HEK293 (cell line): ENCODE measurements around the gene PAXX.

Experiments used
- CTCF ChIA-PET: fragments of 350-600 bp; formaldehyde crosslinking; extraction: SDS; loops from one replicate; lab custom pipeline; 2021; ENCODE audit warnings: antibody characterized with exemption; lab: Yijun Ruan, JAX
- POLR2A ChIA-PET: fragments of 300-600 bp; formaldehyde crosslinking; extraction: SDS; loops from one replicate; lab custom pipeline; 2020; ENCODE audit warnings: antibody characterized with exemption, inconsistent platforms; lab: Yijun Ruan, JAX
- H3K27ac ChIP-seq: fragments of 200-500 bp; sonication (Bioruptor generic); 2 replicates; pipeline ENCODE4 v1.5.1; 2014; ENCODE audit warnings: low read depth, low read length, control low read depth, inconsistent platforms; ENCODE audit errors: extremely low read depth
- H3K36me3 ChIP-seq, 2 experiments: fragments of 200-500 bp in 1 of 2; sonication (Bioruptor generic) in 1 of 2; 1 replicate in 1 of 2; 2 replicates in 1 of 2; pipeline ENCODE4 v1.5.1; 2014 to 2017; ENCODE audit warnings: inconsistent platforms in 2 of 2, low read length in 2 of 2; ENCODE audit not compliant: control insufficient read depth in 2 of 2, insufficient read depth in 1 of 2
- H3K4me1 ChIP-seq: fragments of 200-500 bp; sonication (Bioruptor generic); 2 replicates; pipeline ENCODE4 v1.5.1; 2014; ENCODE audit warnings: mild to moderate bottlenecking, low read length, inconsistent platforms; ENCODE audit not compliant: control insufficient read depth, insufficient read depth
- H3K4me3 ChIP-seq: 2 replicates; pipeline ENCODE4 v1.5.1; 2011; ENCODE audit warnings: low read depth, mild to moderate bottlenecking, control low read depth, low read length, moderate library complexity
- H3K9me3 ChIP-seq: fragments of 200-500 bp; sonication (Bioruptor generic); 2 replicates; pipeline ENCODE4 v1.5.1; 2014; ENCODE audit warnings: low read depth, low read length, inconsistent platforms; ENCODE audit not compliant: control insufficient read depth, insufficient read depth
- EGR2 ChIP-seq: fragments of 450-650 bp; formaldehyde crosslinking; IDR thresholded peaks from 2 replicates; pipeline ENCODE4 v1.5.1; 2016; ENCODE audit warnings: low read depth, missing biosample characterization, missing genetic modification characterization
- GFI1B ChIP-seq: fragments of 450-650 bp; formaldehyde crosslinking; IDR thresholded peaks from 2 replicates; pipeline ENCODE4 v1.5.1; 2016; ENCODE audit warnings: missing biosample characterization, missing genetic modification characterization
- KLF1 ChIP-seq: fragments of 450-650 bp; formaldehyde crosslinking; IDR thresholded peaks from 2 replicates; pipeline ENCODE4 v1.5.1; 2016; ENCODE audit warnings: missing biosample characterization, missing genetic modification characterization
- KLF8 ChIP-seq: fragments of 450-650 bp; formaldehyde crosslinking; IDR thresholded peaks from 2 replicates; pipeline ENCODE4 v1.5.1; 2016; ENCODE audit warnings: missing biosample characterization, missing genetic modification characterization
- MYNN ChIP-seq: fragments of 450-650 bp; formaldehyde crosslinking; IDR thresholded peaks from 2 replicates; pipeline ENCODE4 v1.5.1; 2016; ENCODE audit warnings: missing biosample characterization, missing genetic modification characterization, borderline replicate concordance
- PATZ1 ChIP-seq: fragments of 450-650 bp; formaldehyde crosslinking; IDR thresholded peaks from 2 replicates; pipeline ENCODE4 v1.5.1; 2016; ENCODE audit warnings: missing biosample characterization, missing genetic modification characterization
- PRDM10 ChIP-seq: fragments of 450-650 bp; formaldehyde crosslinking; IDR thresholded peaks from 2 replicates; pipeline ENCODE4 v1.5.1; 2016; ENCODE audit warnings: missing biosample characterization, missing genetic modification characterization
- PRDM6 ChIP-seq: fragments of 450-650 bp; formaldehyde crosslinking; IDR thresholded peaks from 2 replicates; pipeline ENCODE4 v1.5.1; 2017; ENCODE audit warnings: missing biosample characterization, missing genetic modification characterization
- REPIN1 ChIP-seq: fragments of 450-650 bp; formaldehyde crosslinking; IDR thresholded peaks from 2 replicates; pipeline ENCODE4 v1.5.1; 2017; ENCODE audit warnings: missing biosample characterization, missing genetic modification characterization, low read depth
- SALL2 ChIP-seq: fragments of 450-650 bp; formaldehyde crosslinking; IDR thresholded peaks from 2 replicates; pipeline ENCODE4 v1.5.0; 2017; ENCODE audit warnings: missing biosample characterization, mild to moderate bottlenecking, missing genetic modification characterization, borderline replicate concordance
- SCRT2 ChIP-seq: fragments of 450-650 bp; formaldehyde crosslinking; IDR thresholded peaks from 2 replicates; pipeline ENCODE4 v1.5.1; 2016; ENCODE audit warnings: missing biosample characterization, missing genetic modification characterization
- YY1 ChIP-seq: fragments of 450-650 bp; formaldehyde crosslinking; IDR thresholded peaks from 2 replicates; pipeline ENCODE4 v1.5.1; 2018; ENCODE audit warnings: missing biosample characterization, missing genetic modification characterization
- ZBTB48 ChIP-seq: fragments of 450-650 bp; formaldehyde crosslinking; IDR thresholded peaks from 2 replicates; pipeline ENCODE4 v1.5.1; 2016; ENCODE audit warnings: missing biosample characterization, missing genetic modification characterization
- ZBTB49 ChIP-seq: fragments of 450-650 bp; formaldehyde crosslinking; IDR thresholded peaks from 2 replicates; pipeline ENCODE4 v1.5.1; 2016; ENCODE audit warnings: missing biosample characterization, missing genetic modification characterization, low read depth
- ZBTB8A ChIP-seq: fragments of 450-650 bp; formaldehyde crosslinking; IDR thresholded peaks from 2 replicates; pipeline ENCODE4 v1.5.1; 2016; ENCODE audit warnings: missing biosample characterization, missing genetic modification characterization
- ZEB2 ChIP-seq: fragments of 450-650 bp; formaldehyde crosslinking; IDR thresholded peaks from 2 replicates; pipeline ENCODE4 v1.5.1; 2016; ENCODE audit warnings: missing biosample characterization, missing genetic modification characterization
- ZFHX2 ChIP-seq: fragments of 450-650 bp; formaldehyde crosslinking; conservative IDR thresholded peaks from 2 replicates; pipeline ENCODE4 v1.5.1; 2016; ENCODE audit warnings: missing biosample characterization, missing genetic modification characterization
- ZNF184 ChIP-seq: fragments of 450-650 bp; IDR thresholded peaks from 2 replicates; pipeline ENCODE4 v1.5.1; 2018; ENCODE audit warnings: missing biosample characterization, mild to moderate bottlenecking, missing genetic modification characterization
- ZNF2 ChIP-seq: fragments of 450-650 bp; formaldehyde crosslinking; IDR thresholded peaks from 2 replicates; pipeline ENCODE4 v1.5.1; 2016; ENCODE audit warnings: missing biosample characterization, missing genetic modification characterization
- ZNF324 ChIP-seq: fragments of 450-650 bp; formaldehyde crosslinking; IDR thresholded peaks from 2 replicates; pipeline ENCODE4 v1.5.1; 2016; ENCODE audit warnings: missing biosample characterization, missing genetic modification characterization
- ZNF423 ChIP-seq: fragments of 450-650 bp; formaldehyde crosslinking; IDR thresholded peaks from 2 replicates; pipeline ENCODE4 v1.5.1; 2016; ENCODE audit warnings: missing biosample characterization, missing genetic modification characterization
- ZNF513 ChIP-seq: fragments of 450-650 bp; IDR thresholded peaks from 2 replicates; pipeline ENCODE4 v1.5.1; 2018; ENCODE audit warnings: missing biosample characterization, missing genetic modification characterization
- ZNF571 ChIP-seq: fragments of 450-650 bp; formaldehyde crosslinking; IDR thresholded peaks from 2 replicates; pipeline ENCODE4 v1.5.0; 2017; ENCODE audit warnings: missing biosample characterization, missing genetic modification characterization
- ZNF585B ChIP-seq: fragments of 450-650 bp; formaldehyde crosslinking; IDR thresholded peaks from 2 replicates; pipeline ENCODE4 v1.5.1; 2016; ENCODE audit warnings: missing biosample characterization, missing genetic modification characterization
- ZNF600 ChIP-seq: fragments of 450-650 bp; formaldehyde crosslinking; IDR thresholded peaks from 2 replicates; pipeline ENCODE4 v1.5.1; 2016; ENCODE audit warnings: missing biosample characterization, missing genetic modification characterization
- ZNF658 ChIP-seq: fragments of 450-650 bp; formaldehyde crosslinking; IDR thresholded peaks from 2 replicates; pipeline ENCODE4; 2016; ENCODE audit warnings: missing biosample characterization, missing genetic modification characterization
- ZNF660 ChIP-seq: fragments of 450-650 bp; IDR thresholded peaks from 2 replicates; pipeline ENCODE4 v1.5.1; 2018; ENCODE audit warnings: missing biosample characterization, mild to moderate bottlenecking, missing genetic modification characterization

The PAXX gene

GRCh38 chr9:137020771-137021567 is 28.7 kb downstream of the PAXX start:
- no peak overlapping the region for H3K4me3 ChIP-seq
- H3K9me3 ChIP-seq = no peaks in the 10 kb centered on the region
- peaks cover 0 to 34% of the 10 kb centered on the region in 2 experiments; a peak in 1 of 3 replicates for H3K36me3 ChIP-seq
- ChIA-PET POLR2A (interaction anchor here (2.5 kb wide), 1 partner anchor 29 kb away, joined by 9 read pairs; the partner anchor contains the start of gene PAXX), CTCF (interaction anchor here (0.5 to 5.1 kb wide), 9 partner anchors 8 to 272 kb away, joined by 3 to 25 read pairs (median 4); no protein-coding TSS in a partner anchor)
- no peaks in the 10 kb centered on the region for H3K4me1 ChIP-seq
- no peak overlapping the region for H3K27ac ChIP-seq
- TF ChIP-seq GFI1B (no peak), ZNF585B (tag by site-specific recombination) (no peak), PRDM10 (tag by site-specific recombination) (no peak), ZNF513 (tag by site-specific recombination) (no peak), YY1 (tag by site-specific recombination) (no peak), ZNF184 (no peak), MYNN (no peak), REPIN1 (no peak), ZNF324 (no peak), ZBTB8A (tag by site-specific recombination) (no peak), EGR2 (peak; percentile 52), ZNF423 (no peak), KLF8 (no peak), SCRT2 (no peak), ZNF658 (tag by site-specific recombination) (no peak), ZEB2 (tag by site-specific recombination) (no peak), KLF1 (no peak), ZBTB49 (tag by site-specific recombination) (no peak), ZNF571 (tag by site-specific recombination) (no peak), ZNF600 (tag by site-specific recombination) (peak; percentile 29; the same call in 1 of the 2 replicates), SALL2 (tag by site-specific recombination) (no peak), ZNF660 (tag by site-specific recombination) (no peak), PRDM6 (tag by site-specific recombination) (no peak), ZNF2 (tag by site-specific recombination) (no peak), ZBTB48 (tag by site-specific recombination) (no peak), ZFHX2 (peak; percentile 77), PATZ1 (tag by site-specific recombination) (no peak)
